ENCODE measurements around the gene ATP2B2.
A peak's percentile ranks its signal among the peaks of the same experiment; 100 is the strongest.
"Not testable (repeated sequence)": the region's sequence is repeated elsewhere in the genome, so short reads cannot be mapped to it uniquely, and the experiment has no call there.

Gene ATP2B2

DNA sequence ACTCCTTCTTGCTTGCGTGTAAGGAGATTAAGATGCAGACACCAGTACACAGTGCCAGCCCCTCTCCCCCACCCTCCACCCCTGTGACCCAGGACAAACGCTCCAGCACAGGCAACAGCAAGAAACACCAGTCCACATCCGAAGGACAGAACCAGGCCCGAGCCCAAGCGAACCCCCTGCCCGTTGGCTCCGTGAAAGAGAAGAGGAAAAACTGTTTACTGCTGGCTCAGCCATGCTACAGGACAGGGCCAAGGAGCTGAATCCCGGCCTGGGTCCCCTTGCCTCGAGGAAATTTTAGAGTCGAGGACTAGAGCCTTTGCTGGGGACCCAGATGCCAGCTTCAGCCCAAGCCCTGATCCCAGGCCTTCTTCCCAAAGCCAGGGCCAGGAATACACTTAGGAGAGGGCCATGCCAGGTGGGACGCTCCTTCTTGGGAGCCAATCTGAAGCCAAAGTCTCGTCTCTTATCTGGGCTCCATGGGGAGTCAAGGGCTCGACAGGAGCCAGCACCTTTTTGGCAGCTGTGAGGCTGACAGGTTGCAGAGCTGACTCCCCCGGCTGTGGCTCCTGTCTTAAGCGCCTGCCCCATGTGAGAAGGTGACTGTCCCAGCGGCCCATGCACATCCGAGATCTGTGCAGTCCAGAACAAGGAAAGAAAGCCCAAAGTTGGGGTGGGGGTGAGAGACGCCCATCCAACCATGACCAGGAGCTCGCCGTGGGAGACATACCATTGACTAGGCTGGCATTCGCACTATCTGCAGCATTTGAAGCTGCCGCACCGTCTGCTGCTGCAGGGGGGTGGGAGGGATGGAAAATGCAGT, 120.6 kb downstream of the ATP2B2 start:
- DNase-seq = no peak

DNA sequence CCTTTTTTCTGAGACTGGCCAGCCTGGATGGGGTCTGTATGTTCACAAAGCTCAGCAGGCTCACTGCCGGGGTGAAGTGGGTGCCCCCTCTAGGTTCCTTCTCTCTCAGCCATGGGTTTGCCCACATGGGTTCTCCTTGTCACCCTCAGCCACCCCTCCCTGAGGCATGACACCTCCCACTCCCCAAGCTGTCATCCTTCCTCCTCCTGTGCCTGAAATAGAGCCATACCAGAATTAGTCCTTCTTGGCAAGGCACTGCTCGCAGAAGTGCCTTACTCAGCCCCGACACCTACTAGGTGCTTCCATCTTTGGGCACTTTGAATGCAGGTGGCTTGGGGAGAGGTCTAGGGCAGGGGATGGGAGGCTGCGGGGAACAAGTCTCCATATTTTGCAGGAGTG, 121.5 kb downstream of the ATP2B2 start:
- DNase-seq = peak in 1 of 51 donors; percentile 50

DNA sequence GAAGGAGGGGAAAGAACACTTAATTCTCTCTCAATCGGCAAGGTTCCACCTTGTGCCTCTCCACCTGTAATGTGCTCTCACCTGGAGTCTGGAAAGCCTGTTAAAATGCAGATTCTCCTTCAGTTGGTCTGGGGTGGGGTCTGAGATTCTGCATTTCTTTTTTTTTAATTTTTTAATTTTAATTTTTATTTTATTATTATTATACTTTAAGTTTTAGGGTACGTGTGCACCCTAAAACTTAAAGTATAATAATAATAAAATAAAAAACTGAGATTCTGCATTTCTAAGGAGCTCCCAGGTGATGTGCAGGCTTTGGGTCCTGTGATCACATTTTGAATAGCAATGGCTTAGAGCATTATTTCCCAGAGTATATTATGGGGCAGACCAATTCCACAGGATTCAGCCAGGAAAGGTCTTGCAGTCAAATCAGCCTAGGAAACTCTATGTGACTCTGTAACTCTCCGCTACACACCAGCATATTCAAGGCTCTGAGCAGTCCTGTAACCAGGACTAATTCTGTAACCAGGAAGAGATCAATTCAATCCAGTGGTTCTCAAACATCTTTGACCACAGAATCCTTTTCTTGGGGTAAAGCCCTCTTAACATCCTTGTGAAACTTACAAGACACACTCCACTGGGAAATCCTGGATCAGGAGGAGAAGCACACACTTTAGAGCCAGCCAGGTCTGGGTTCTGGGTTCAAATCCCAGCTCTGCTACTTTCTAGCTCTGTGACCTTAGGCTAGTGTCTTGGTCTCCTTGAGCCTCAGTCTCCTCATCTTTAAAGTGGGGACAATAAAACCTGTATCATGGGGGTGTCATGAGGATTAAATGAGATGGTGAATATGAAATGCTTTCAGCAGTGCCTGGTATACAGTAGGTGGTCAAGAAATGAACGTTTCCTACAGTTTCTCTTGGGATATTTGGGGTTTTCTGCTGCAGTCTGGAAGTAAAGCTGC, 122.2 kb downstream of the ATP2B2 start:
- DNase-seq = no peak

DNA sequence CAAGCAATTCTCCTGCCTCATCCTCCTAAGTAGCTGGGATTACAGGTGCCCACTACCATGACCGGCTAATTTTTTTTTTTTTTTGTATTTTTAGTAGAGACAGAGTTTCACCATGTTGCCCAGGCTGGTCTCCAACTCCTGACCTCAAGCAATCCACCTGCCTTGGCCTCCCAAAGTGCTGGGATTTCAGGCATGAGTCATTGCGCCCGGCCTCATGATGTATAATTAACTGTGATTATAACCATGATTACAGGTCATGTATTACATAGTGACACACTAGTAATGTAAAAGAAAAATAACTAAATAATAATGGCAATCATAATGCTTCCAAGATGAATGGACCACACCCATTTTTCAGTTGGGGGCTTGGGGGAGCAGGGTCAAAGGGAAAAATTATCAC, 122.9 kb downstream of the ATP2B2 start:
- DNase-seq = not testable (repeated sequence)

DNA sequence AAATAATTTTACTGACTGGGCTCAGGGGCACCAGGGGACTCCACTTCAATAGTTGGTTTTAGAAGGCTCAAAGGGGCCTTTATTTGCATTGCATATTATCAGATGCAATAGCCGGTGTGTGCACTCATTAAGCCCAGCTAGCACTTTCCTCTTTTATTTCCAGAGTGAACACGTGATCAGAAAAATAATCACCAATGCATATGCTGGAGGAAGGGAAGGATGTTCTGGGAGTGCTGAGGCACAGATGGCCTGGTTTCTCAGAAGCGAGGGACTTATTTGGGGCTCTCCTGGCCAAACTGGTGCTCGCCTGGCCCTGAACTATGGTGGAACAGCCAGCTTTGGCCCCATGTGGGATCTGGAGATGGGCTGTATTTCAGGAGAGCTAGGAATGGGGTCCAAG, 124.0 kb downstream of the ATP2B2 start:
- DNase-seq = no peak

DNA sequence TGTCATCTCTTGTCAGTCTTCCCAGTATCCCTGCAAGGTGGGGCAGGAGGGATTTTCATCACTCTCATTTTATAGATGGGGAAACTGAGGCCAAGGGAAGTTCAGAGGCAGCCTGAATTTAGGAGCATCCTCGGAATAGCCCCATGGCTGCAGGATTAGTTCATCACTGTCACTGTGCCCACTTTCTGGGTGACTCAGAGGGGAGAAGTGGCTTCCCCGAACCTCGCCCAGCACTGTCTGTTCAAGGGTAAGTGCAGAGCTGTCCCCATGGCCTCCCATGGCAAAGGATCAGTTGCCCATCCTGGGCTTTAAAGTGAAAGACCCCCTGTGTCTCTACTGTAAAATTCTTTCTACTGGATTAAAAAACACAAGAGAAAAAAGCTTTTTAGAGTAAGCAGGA, 124.5 kb downstream of the ATP2B2 start:
- peak in 1 of 51 donors; percentile 30 for DNase-seq

DNA sequence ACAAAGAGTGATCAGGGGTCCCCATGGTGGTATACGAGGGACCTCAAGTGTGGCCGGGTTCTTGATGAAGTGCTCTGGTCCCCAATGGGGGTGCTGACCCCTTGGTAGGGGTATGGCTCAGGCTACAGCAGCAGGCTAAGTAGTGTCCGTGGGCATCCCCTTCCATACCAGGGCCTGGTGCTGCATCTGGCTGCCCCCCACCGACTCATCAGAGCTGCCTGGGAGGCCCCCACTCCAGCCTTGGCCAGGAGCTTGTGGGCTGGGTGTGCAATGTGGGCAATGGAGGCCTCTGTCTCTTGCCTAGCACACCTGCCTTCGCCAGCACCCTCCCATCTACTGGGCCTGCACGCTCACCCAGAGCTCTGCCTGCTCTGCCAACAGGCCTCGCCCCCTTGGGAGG, 125.4 kb downstream of the ATP2B2 start:
- no peak for DNase-seq

DNA sequence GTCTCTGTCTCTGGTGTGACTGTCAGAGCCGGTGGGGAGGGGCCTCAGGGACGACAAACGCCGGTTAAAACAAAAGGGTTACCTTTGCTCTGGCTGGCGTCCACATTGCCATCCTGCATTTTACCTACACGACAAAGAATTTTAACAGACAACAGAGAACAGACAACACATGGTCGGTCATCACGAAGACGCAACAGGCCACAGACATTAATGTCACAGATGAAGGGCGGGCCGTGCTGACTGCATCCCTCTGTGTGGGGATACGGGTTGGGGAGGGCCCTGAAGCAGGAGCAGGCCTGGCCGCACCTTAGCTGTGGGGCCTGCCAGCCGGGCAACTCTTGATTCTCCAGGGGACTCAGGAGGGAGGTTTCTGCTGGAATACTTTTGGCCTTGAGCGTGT, 126.2 kb downstream of the ATP2B2 start:
- DNase-seq = no peak

DNA sequence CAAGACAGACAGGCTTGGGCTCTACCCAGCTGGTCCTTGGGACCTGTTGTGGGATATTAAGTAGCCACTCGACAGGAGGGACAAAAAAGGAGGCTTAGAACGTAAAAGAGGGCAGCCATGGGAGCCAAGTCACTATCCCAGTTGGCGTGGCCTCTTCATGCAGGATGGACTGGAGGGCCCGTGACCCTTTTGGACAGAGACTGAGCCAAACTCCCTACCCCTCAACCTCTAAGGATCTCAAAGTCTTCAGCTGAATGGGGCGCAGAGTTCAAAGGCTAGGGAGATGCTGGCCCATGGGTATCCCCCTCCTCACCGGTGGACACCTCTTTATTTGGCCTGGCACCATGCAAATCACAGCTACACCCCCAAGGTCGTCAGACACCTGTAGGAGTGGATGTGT, 126.6 kb downstream of the ATP2B2 start:
- no peak for DNase-seq

DNA sequence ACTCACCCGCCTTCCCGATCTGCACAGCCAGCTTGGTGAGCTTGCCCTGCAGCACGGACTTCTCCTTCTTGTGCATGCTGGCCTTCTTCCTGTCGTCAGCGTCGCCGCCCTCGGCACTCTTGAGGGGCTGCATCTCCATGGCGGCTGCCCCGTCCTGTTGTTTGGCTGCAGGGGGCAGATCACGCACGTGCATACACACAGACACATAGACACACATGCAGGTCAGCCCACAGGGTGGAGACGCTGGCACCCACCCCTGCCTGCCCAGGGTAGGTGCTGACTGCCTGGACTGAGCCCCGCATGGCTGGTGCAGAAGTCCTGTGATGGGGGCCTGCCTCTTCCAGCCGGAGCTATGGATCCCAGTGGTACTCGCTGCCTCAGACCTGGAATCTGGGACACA, 127.1 kb downstream of the ATP2B2 start:
- no peak for DNase-seq

DNA sequence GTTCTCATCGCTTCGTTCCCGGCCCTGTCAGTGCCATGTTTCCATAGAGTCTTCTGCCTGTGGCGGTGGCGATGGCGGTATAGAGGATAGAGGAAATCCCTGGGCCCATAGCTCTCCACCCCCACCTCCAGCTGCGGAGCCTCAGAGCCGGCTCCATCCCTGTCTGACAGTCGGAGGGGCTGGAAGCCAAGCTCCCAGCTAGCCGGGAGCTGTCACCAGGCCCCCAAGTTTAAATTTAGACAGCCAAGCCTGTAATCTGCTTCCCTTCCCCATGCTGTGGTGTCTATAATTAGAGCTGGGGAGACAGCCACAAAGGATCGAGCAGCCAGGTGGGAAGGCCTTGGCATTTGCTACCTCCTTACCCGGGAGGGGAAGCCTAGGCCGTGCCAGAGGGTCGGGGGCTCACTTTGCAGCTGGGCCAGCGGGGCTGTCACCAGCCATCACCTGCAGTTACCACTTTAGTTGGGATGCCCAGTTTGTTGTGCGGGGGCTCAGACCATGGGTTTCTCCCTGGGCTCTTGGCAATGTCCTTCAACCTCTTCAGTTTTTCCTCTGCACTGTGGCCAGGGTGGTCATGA, 128.1 kb downstream of the ATP2B2 start:
- DNase-seq = peak in 1 of 51 donors; percentile 19

DNA sequence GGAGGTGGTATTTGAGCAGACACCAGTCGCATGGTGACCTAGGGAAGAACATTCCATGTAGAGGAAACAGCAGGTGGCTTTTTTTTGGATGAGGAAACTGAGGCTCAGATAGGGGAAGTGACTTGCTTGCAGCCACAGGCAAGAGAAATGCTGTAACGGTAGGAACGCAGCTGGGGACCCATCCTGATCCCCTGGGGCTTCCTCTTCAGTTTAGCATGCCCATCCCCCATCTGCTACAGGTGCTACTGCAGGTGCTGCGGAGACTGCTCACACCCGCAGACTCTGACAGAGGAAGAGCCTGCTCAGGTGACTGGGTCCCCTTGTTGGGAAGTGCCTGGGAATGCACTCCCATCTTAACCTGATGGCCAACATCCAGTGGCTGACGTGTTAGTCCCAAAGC, 129.0 kb downstream of the ATP2B2 start:
- no peak for DNase-seq

DNA sequence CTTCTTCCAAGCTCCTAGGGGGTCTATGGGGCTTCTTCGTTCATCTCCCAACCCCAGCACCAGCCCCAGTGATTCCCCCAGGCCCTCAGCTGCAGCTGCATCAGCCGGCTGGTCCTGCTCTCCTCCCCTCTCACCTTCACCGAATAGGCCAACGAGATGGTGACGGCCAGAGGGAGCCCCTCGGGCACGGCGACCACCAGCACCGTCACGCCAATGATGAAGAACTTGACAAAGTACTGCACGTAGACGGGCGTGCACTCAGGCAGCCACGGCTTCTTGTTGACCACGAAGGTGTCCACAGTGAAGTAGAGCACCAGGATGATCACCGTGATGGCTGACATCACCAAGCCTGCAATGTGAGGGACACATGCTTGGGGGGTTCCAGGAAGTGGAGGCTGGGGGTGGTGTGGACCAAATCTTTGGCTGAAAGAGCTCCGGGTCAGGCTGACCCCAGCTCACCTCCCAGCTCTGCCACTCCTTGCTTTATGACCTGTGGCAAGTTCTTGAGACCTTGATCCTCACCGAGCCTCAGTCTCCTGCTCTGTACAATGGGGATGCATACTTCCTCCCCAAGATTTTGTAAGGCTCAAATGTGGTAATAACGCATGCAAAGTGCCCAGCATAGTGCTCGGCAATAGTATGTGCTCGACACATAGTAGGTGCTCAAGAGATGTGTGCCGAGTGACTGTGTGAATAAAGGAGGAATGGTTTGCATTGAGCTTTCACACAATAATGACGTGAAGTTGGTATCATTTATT, 129.9 kb downstream of the ATP2B2 start:
- no peak for DNase-seq

DNA sequence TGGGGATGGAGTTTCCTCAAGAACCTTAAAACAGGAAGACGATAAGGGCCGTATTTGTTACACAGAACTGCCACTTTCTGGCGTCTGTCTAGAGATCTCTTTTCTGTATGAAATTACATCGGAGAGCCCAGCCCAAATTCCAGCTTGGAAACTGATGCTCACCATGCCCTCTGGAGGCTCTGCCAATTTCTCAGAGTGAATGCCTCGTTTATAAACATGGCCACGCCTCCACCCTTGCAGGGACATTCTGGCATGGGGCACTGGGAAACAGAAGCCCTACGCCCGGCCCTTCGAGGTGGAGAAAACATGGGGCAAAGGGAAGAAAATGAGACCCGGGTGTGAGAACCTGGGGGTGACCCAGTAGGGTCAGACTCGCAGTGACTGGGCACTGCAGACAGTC, 131.1 kb downstream of the ATP2B2 start:
- peak in 27 of 51 donors; percentile 2 to 61 (median 24) for DNase-seq

DNA sequence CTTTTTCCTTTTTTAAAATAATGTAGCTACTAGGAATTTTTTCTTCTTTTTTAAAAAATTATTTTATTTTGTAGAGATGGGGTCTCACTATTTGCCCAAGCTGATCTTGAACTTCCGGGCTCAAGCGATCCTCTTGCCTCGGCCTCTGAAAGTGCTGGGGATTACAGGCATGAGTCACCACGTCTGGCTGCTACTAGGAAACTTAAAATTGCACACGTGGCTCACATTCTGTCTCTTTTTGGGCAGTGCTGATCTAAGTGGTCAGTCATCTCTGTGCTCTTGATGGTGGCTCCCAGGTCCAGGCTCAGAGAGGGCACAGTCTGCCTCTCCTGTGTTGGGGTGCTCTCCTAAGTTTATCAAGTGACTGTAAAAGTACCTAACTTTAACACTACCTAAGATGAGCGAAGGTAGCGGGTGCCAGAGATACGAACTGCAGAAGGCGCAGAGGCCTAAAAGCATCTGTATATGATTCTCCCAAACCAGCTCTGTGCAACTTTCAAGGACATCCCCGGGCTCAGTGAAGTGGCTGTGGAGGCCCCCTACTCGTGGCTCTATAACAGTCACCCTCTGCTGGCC, 131.6 kb downstream of the ATP2B2 start:
- no peak for DNase-seq

DNA sequence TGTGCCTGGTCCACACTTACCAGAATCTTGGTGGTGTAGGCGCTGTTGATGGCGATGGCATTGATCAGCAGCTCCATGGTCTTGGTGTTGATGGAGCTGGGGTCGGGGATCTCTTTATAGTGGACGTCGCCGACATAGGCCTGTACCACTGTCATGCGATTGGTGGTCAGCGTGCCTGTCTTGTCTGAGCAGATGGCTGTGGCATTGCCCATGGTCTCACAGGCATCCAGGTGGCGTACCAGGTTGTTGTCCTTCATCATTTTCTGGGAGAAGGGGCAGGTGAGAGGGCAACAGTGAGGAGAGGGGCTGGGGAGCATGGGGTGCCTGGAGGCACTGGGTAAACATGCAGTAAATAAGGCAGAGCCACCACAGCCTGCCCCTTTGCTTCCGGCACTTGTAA, 133.6 kb downstream of the ATP2B2 start:
- DNase-seq = no peak

DNA sequence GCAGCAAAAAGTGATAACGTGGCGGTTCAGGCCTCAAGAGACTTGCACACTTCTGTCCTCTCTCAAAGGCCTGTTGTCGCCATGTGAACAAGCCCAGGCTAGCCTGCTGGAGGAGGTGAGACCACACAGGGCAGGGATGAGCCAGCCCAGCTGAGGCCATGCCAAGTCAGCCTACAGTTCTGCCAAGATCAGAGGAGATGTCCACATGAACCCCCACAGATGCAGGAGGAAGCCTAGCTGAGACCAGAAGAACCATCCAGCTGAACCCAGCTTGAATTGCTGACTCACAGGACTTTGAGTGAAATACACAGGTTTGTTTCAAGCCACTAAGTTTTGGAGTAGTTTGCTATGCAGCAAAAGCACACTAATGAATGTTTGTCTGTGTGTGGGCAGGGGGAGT, 134.2 kb downstream of the ATP2B2 start:
- DNase-seq = no peak

DNA sequence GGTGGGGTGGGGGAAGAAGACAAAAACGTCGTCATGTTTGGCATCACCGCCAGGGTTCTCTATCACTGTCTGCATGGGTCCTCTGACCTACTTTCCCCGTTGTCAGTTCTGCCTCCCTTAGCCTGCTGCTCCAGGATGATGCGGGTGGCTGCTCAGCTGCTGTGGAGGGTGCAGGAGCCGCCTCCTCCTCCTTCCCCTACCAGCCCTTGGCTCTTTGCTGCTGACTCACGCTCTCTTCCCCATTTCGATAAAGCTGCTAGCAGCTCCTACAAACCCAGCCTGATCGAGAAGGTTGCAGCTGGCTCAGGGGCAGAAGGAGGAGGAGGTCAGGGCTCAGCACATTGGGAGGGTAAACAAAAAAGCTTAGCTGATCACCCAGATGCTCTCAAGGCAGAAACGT, 135.0 kb downstream of the ATP2B2 start:
- DNase-seq = peak in 8 of 51 donors; percentile 9 to 72 (median 22)

DNA sequence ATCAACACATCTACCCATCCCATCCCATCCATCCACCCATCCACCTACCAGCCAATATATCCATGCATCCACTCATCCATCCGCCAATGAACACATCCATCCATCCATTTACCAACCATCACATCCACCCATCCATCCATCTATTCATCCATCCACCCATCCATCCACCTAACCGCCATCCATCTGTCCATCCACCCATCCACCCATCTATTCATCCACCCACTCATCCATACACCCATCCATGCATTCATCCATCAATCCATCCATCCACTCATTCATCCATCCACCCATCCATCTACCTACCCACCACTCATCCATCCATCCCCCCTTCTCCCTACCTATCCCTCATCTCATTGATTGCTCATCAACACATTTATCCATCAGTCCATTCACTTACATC, 136.9 kb downstream of the ATP2B2 start:
- DNase-seq = no peak

DNA sequence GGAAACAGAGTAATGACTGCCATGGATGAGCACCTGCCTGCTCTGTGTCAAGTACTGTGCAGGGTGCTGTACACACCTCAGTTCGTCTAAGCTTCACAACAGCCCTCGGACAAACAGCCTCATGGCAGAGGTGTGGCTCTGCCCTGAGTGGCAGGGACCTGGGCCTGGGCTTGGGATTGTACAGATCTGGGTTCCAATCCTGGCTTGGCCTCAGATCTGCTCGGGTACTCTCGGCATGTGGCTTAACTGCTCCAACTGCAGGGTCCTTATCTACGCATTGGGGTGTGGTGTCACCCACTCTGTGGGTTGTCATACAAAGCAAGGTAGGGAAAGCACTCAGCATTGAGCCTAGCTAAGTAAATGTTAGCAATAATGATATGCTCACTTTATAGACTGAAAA, 137.9 kb downstream of the ATP2B2 start:
- DNase-seq = no peak

DNA sequence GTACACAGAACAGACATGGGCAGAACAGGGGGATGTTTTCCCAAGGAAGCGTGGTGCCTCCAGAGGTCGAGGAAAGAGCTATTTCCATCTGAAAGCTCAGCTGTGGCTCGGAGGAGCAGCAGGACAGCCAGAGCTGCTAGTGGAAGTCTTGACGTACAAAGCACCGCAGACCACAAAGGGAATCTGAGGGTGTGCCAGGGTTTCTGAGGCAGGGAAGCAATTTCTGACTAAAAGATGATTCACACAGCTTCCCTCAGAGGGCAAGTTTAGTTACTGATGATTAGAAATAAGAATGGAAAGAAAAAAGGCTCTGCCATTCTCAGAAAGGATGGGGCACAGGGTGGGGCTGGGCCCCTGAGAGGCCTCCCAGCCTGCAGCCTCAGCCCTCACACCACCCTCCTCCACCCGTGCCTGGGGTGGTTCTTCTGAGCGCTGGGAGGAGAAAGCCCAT, 138.7 kb downstream of the ATP2B2 start:
- DNase-seq = peak in 8 of 51 donors; percentile 6 to 53 (median 11)

Measured in hypothalamus (tissue), 51 donors.